A549 (cell line): ENCODE data around the gene JPH2.

Experiments
- CTCF ChIP-seq: fragments of >200 bp; sonication (Bioruptor Twin); formaldehyde crosslinking; IDR thresholded peaks from 3 replicates; pipeline ENCODE4 v1.5.1; 2016
- SMC3 ChIP-seq: fragments of >200 bp; sonication (Bioruptor Twin); formaldehyde crosslinking; IDR thresholded peaks from 3 replicates; pipeline ENCODE4 v1.6.1; 2018; ENCODE audit warnings: inconsistent platforms

DNA sequence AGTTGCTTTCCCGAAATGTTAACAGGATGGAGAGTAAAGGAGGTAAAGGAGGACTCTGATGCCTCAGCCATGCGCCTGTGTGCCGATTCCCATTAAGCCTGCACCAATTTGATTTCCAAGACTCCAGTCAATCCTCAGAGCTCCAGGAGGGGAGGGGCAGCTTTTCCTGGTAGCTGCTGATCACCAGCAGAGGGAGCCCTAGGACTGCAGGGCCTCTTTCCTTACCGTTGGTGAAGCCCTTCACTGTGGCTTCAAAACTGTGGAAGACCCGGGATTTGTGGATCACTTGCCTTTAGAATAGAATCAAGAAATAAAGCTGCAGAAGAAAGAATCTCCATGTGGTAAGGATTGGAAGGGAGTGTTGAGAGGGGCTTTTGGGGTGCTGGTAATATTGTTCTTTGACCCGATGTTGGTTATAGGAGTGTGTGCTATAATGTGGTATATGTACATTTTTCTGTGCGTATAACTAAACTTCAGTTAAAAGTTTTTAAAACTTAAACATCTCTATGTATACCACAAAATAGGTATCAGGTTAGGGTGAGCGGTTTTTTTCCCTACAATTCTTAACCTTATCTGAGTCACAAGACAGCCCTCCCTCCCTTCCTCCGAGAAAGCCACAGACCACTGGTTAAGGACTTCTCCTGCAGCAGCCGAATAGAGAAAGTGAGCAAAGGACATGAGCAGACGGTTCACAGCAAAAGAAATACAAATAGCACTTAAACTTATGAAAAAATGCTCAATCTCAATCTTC, 30.5 kb upstream of the JPH2 start:
- TF ChIP-seq CTCF: peak; percentile 97
- TF ChIP-seq SMC3: peak; percentile 96
